HepG2 (cell line): ENCODE data around the gene DSCAM. TPM values are rescaled to one million over a fixed set of nuclear protein-coding genes. Genes with fewer than 3 reads are reported as not detected.

ENCODE experiments used
- ATAC-seq: fragments of 200-7000 bp; cut with Tn5 transposase; 3 replicates; pipeline ENCODE4 v1.9.1; 2020; ENCODE audit warnings: mild to moderate bottlenecking, moderate library complexity
- BruUV-seq: library from RNA; stranded (reverse); fragments of 400-500 nt; replicated peaks from 2 replicates; lab custom pipeline; 2021; lab: Mats Ljungman, UMichigan
- CTCF ChIA-PET: fragments of 300-600 bp; formaldehyde crosslinking; extraction: SDS; loops from one replicate; lab custom pipeline; 2021; ENCODE audit warnings: low total read pairs, inconsistent platforms, low intra/inter-chr PET ratio; lab: Yijun Ruan, JAX
- POLR2A ChIA-PET: fragments of 350-600 bp; sonication (Branson Sonifier 250); formaldehyde crosslinking; loops from one replicate; lab custom pipeline; 2020; ENCODE audit warnings: antibody characterized with exemption, inconsistent platforms; lab: Yijun Ruan, JAX
- DNase-seq: peaks from one replicate; pipeline ENCODE4 v3.0.0-alpha.2; 2015; ENCODE audit warnings: low spot score
- FAIRE-seq: peaks from 3 replicates; lab custom pipeline; 2011; peaks lifted over from hg19 to GRCh38; lab: Jason Lieb, UNC
- H2AFZ ChIP-seq: one replicate; pipeline ENCODE4 v1.6.1; 2011; ENCODE audit warnings: low read length, inconsistent platforms
- H3K27ac ChIP-seq: fragments of 300-600 bp; 3 replicates; pipeline ENCODE4 v1.8.0; 2011; ENCODE audit warnings: mixed run types, mild to moderate bottlenecking, mixed read lengths, low read length, inconsistent platforms; ENCODE audit not compliant: insufficient read depth; ENCODE audit errors: extremely low read length
- H3K27me3 ChIP-seq, 2 experiments: fragments of 200-600 bp in 1 of 2; 2 replicates in 1 of 2; 3 replicates in 1 of 2; pipeline versions ENCODE4 v1.6.0 to v1.8.0; 2011; ENCODE audit warnings: low read length in 2 of 2, mild to moderate bottlenecking in 2 of 2, moderate library complexity in 2 of 2, inconsistent platforms in 1 of 2; ENCODE audit not compliant: insufficient read depth in 2 of 2, control insufficient read depth in 1 of 2
- H3K36me3 ChIP-seq, 2 experiments: fragments of 200-600 bp in 1 of 2; replicated peaks in 1 of 2; 2 replicates in 1 of 2; 3 replicates in 1 of 2; pipeline versions ENCODE4 v1.5.1 to v1.8.0; 2011; ENCODE audit warnings: low read length in 2 of 2, inconsistent platforms in 1 of 2; ENCODE audit not compliant: insufficient read depth in 2 of 2, control insufficient read depth in 1 of 2
- H3K4me1 ChIP-seq: 2 replicates; pipeline ENCODE4 v1.5.1; 2012; ENCODE audit warnings: low read length, inconsistent platforms; ENCODE audit not compliant: insufficient read depth
- H3K4me2 ChIP-seq: 2 replicates; pipeline ENCODE4 v1.6.0; 2011; ENCODE audit warnings: low read depth, low read length, inconsistent platforms
- H3K4me3 ChIP-seq, 3 experiments: fragments of 200-600 bp in 1 of 3; sonication (generic), shearing (Covaris generic) in 1 of 3; replicated peaks in 1 of 3; 2 replicates each; pipeline ENCODE4 v1.5.1; 2011 to 2016; ENCODE audit warnings: low read length in 3 of 3, inconsistent platforms in 2 of 3, low read depth in 2 of 3, mild to moderate bottlenecking in 2 of 3, control low read depth in 1 of 3, mixed read lengths in 1 of 3; ENCODE audit not compliant: insufficient read depth in 1 of 3
- H3K79me2 ChIP-seq: one replicate; pipeline ENCODE4 v1.6.1; 2011; ENCODE audit warnings: low read length, inconsistent platforms; ENCODE audit not compliant: insufficient read depth
- H3K9ac ChIP-seq: 2 replicates; pipeline ENCODE4 v1.6.0; 2011; ENCODE audit warnings: mild to moderate bottlenecking, low read depth, low read length, inconsistent platforms; ENCODE audit not compliant: insufficient read depth
- H3K9me3 ChIP-seq: 2 replicates; pipeline ENCODE4 v1.5.1; 2012; ENCODE audit warnings: mild to moderate bottlenecking, low read length
- H4K20me1 ChIP-seq: 2 replicates; pipeline ENCODE4 v1.6.0; 2011; ENCODE audit warnings: inconsistent platforms, mild to moderate bottlenecking, low read length, moderate library complexity; ENCODE audit not compliant: insufficient read depth
- ARNT ChIP-seq: fragments of 450-650 bp; IDR thresholded peaks from 2 replicates; pipeline ENCODE4 v1.6.1; 2017
- ATF2 ChIP-seq: sonication (generic); formaldehyde crosslinking; IDR thresholded peaks from 2 replicates; pipeline ENCODE4 v1.4.0; 2020; ENCODE audit warnings: missing genetic modification reagents
- ELK4 ChIP-seq: sonication (generic); formaldehyde crosslinking; IDR thresholded peaks from 2 replicates; pipeline ENCODE4 v1.9.0; 2021; ENCODE audit warnings: missing genetic modification reagents, borderline replicate concordance
- HOXA5 ChIP-seq: sonication (generic); formaldehyde crosslinking; IDR thresholded peaks from 2 replicates; pipeline ENCODE4 v1.4.0; 2020; ENCODE audit warnings: missing genetic modification reagents
- SNAPC2 ChIP-seq: sonication (generic); formaldehyde crosslinking; IDR thresholded peaks from 2 replicates; pipeline ENCODE4 v1.8.1; 2022; ENCODE audit warnings: mild to moderate bottlenecking, missing genetic modification reagents
- TAF15 ChIP-seq: fragments of 200-400 bp; formaldehyde crosslinking; IDR thresholded peaks from one replicate; pipeline ENCODE4 v1.6.1; 2018; ENCODE audit warnings: mild to moderate bottlenecking, low read depth, low read length; ENCODE audit not compliant: poor library complexity, severe bottlenecking
- TBP ChIP-seq: sonication (generic); formaldehyde crosslinking; IDR thresholded peaks from 2 replicates; pipeline ENCODE4 v1.5.0; 2020; ENCODE audit warnings: missing genetic modification reagents
- TOPORS ChIP-seq: sonication (generic); formaldehyde crosslinking; IDR thresholded peaks from 2 replicates; pipeline ENCODE4 v1.8.0; 2023; ENCODE audit warnings: mild to moderate bottlenecking, missing genetic modification reagents
- U2AF1 ChIP-seq: fragments of 200-400 bp; formaldehyde crosslinking; optimal IDR thresholded peaks from 2 replicates; pipeline ENCODE3; 2017; ENCODE audit warnings: mild to moderate bottlenecking, low read depth, low read length
- ZFP82 ChIP-seq: sonication (generic); formaldehyde crosslinking; IDR thresholded peaks from 2 replicates; pipeline ENCODE4 v1.5.1; 2020; ENCODE audit warnings: mild to moderate bottlenecking, missing genetic modification reagents, borderline replicate concordance
- ZKSCAN8 ChIP-seq: IDR thresholded peaks from 2 replicates; pipeline ENCODE4 v1.6.1; 2016; ENCODE audit warnings: borderline replicate concordance, missing genetic modification reagents, missing compliant biosample characterization
- ZNF232 ChIP-seq: sonication (generic); formaldehyde crosslinking; IDR thresholded peaks from 2 replicates; pipeline ENCODE4 v1.4.0; 2020; ENCODE audit warnings: missing genetic modification reagents, borderline replicate concordance
- ZNF263 ChIP-seq: sonication (generic); formaldehyde crosslinking; IDR thresholded peaks from 2 replicates; pipeline ENCODE4 v1.4.0; 2020; ENCODE audit warnings: missing genetic modification reagents
- WGBS: methylation state at CpG from one replicate; pipeline ENCODE4 v1.1.6; 2017; ENCODE audit warnings: low lambda C conversion rate; 5-methylcytosine and 5-hydroxymethylcytosine counted together
- in situ Hi-C: cut with HindIII; loops from 2 replicates; pipeline ENCODE4 v1.10.0; 2017; ENCODE audit warnings: low pct_unique_long_range_greater_than_20kb; ENCODE audit not compliant: extremely low pct_ligation_motif_present
- intact Hi-C: fragments of 100-400 bp; cut with micrococcal nuclease; formaldehyde crosslinking; loops from one replicate; pipeline ENCODE4 v1.10.0; 2022; ENCODE audit not compliant: unreplicated experiment
- polyA plus RNA-seq, 8 experiments: library from polyadenylated mRNA; depleted of rRNA in 3 of 8; stranded (reverse) in 7 of 8; unstranded in 1 of 8; fragments of >200 nt; fragmentation: Illumina TruSeq in 4 of 8; extraction: Trizol in 4 of 8; gene quantifications; 2 replicates each; pipeline versions ENCODE4 v1.2.1 to v1.2.3, GENCODE V29; 2011 to 2016; ENCODE audit warnings: low read depth in 4 of 8, missing spikeins in 1 of 8, mixed read lengths in 1 of 8; ENCODE audit not compliant: insufficient read depth in 1 of 8
- total RNA-seq, 5 experiments: library from RNA; depleted of rRNA; stranded (reverse); fragments of >200 nt; fragmentation: Illumina TruSeq; extraction: Trizol; gene quantifications; 2 replicates each; pipeline ENCODE4 v1.2.3, GENCODE V29; 2016; ENCODE audit warnings: low read depth in 1 of 5
- TF ChIP-seq, protein P1 (sequence below): sonication (generic); formaldehyde crosslinking; IDR thresholded peaks from 2 replicates; pipeline ENCODE4 v1.4.0; 2020; ENCODE audit warnings: missing genetic modification reagents
- TF ChIP-seq, protein P2 (sequence below): sonication (generic); formaldehyde crosslinking; IDR thresholded peaks from 2 replicates; pipeline ENCODE4 v1.8.1; 2023; ENCODE audit warnings: mild to moderate bottlenecking, inconsistent platforms, moderate library complexity, missing genetic modification reagents, borderline replicate concordance

Gene DSCAM
- total and polyA plus RNA-seq, 2 of the 13 experiments (the other 11 are each of a cell fraction or from before 2014, with no cell fraction given), result not detected

GRCh38 chr21:40235528-40235927 lies 611.4 kb downstream of the DSCAM start:
- ChIA-PET CTCF (no interaction called here), POLR2A (no interaction called here)
- Histone ChIP-seq H4K20me1 (no peaks in the 10 kb centered on the region), H3K9me3 (peaks cover 88% of the 10 kb centered on the region), H3K4me3 (no peak overlapping the region), H3K36me3 (no peaks in the 10 kb centered on the region), H3K79me2 (no peaks in the 10 kb centered on the region), H3K4me2 (no peak overlapping the region), H3K9ac (no peak overlapping the region), H3K27me3 (no peaks in the 10 kb centered on the region), H2AFZ (no peak overlapping the region), H3K4me1 (no peaks in the 10 kb centered on the region), H3K27ac (no peak overlapping the region)
- no peak for TF ChIP-seq TBP
- TF ChIP-seq HOXA5 (CRISPR knock-in tag), result no peak
- TF ChIP-seq SNAPC2, result no peak
- no peak for TF ChIP-seq TAF15
- no peak for TF ChIP-seq ZNF232 (CRISPR knock-in tag)
- TF ChIP-seq TOPORS (CRISPR knock-in tag), result no peak
- no peak for TF ChIP-seq ZFP82 (CRISPR knock-in tag)
- no peak for TF ChIP-seq ELK4 (CRISPR knock-in tag)
- TF ChIP-seq ZKSCAN8 (CRISPR knock-in tag), result no peak
- TF ChIP-seq, protein P1, sequence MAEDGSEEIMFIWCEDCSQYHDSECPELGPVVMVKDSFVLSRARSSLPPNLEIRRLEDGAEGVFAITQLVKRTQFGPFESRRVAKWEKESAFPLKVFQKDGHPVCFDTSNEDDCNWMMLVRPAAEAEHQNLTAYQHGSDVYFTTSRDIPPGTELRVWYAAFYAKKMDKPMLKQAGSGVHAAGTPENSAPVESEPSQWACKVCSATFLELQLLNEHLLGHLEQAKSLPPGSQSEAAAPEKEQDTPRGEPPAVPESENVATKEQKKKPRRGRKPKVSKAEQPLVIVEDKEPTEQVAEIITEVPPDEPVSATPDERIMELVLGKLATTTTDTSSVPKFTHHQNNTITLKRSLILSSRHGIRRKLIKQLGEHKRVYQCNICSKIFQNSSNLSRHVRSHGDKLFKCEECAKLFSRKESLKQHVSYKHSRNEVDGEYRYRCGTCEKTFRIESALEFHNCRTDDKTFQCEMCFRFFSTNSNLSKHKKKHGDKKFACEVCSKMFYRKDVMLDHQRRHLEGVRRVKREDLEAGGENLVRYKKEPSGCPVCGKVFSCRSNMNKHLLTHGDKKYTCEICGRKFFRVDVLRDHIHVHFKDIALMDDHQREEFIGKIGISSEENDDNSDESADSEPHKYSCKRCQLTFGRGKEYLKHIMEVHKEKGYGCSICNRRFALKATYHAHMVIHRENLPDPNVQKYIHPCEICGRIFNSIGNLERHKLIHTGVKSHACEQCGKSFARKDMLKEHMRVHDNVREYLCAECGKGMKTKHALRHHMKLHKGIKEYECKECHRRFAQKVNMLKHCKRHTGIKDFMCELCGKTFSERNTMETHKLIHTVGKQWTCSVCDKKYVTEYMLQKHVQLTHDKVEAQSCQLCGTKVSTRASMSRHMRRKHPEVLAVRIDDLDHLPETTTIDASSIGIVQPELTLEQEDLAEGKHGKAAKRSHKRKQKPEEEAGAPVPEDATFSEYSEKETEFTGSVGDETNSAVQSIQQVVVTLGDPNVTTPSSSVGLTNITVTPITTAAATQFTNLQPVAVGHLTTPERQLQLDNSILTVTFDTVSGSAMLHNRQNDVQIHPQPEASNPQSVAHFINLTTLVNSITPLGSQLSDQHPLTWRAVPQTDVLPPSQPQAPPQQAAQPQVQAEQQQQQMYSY, result no peak
- TF ChIP-seq, protein P2, sequence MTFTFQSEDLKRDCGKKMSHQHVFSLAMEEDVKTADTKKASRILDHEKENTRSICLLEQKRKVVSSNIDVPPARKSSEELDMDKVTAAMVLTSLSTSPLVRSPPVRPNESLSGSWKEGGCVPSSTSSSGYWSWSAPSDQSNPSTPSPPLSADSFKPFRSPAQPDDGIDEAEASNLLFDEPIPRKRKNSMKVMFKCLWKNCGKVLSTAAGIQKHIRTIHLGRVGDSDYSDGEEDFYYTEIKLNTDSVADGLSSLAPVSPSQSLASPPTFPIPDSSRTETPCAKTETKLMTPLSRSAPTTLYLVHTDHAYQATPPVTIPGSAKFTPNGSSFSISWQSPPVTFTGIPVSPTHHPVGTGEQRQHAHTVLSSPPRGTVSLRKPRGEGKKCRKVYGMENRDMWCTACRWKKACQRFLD (CRISPR knock-in tag), result no peak
- TF ChIP-seq ATF2 (CRISPR knock-in tag), result no peak
- TF ChIP-seq ARNT, result no peak
- no peak for TF ChIP-seq U2AF1
- no peak for TF ChIP-seq ZNF263 (CRISPR knock-in tag)
- DNase-seq (no peak), FAIRE-seq (no peak), ATAC-seq (no peak)
- in situ Hi-C loops, result no loop called here
- 12% methylated on average over 5 of the region's 5 CpGs for WGBS
- intact Hi-C loops, result no loop called here
- BruUV-seq, result no TSS peak
